A375 (cell line): Measurements from ENCODE around the gene LTK. TPM values are rescaled to one million over a fixed set of nuclear protein-coding genes. Genes with fewer than 3 reads are reported as not detected.

ENCODE experiments used
- total RNA-seq: library from RNA; depleted of rRNA; stranded (reverse); fragments of >200 nt; shearing (Covaris generic); gene quantifications from 2 replicates; pipeline ENCODE4 v1.2.3, GENCODE V29; 2014; rRNA removed

The LTK gene
- total RNA-seq = 0.08 and 0.13 TPM in 2 replicates

GRCh38 chr15:41513506-41514227 is at the start of gene LTK:
LTK (minus strand) TSS chr15:41513827; CDS start chr15:41513709, 118 bp downstream.

GRCh38 chr15:41558400-41559238 is 45.0 kb upstream of the LTK start, which contains the start of gene TYRO3:
TYRO3 (plus strand) TSS chr15:41559212; CDS start chr15:41559258, 46 bp downstream.

GRCh38 chr15:41493205-41493901 is 20.3 kb downstream of the LTK start, which contains the start of gene ITPKA:
ITPKA (plus strand) TSS chr15:41493874; CDS start chr15:41493928, 54 bp downstream.

Other genes with a start within 250 kb of the LTK start
- 14.0 and 19.5 TPM in 2 replicates for gene OIP5, start 181.2 kb downstream of the LTK start, total RNA-seq
- gene NUSAP1, start 180.9 kb downstream of the LTK start, total RNA-seq = 126 and 131 TPM in 2 replicates
- 38.1 and 39.1 TPM in 2 replicates for gene NDUFAF1, start 111.3 kb downstream of the LTK start, total RNA-seq
- gene RTF1, start 96.7 kb downstream of the LTK start, total RNA-seq = 18.8 and 26.3 TPM in 2 replicates
- 1.8 and 1.9 TPM in 2 replicates for gene ITPKA, start 20.0 kb downstream of the LTK start, total RNA-seq
- gene RPAP1, start 30.4 kb upstream of the LTK start, total RNA-seq = 48.3 and 50.7 TPM in 2 replicates
- 10.8 and 11.8 TPM in 2 replicates for gene TYRO3, start 45.4 kb upstream of the LTK start, total RNA-seq
- 14.1 and 21.2 TPM in 2 replicates for gene MGA, start 146.6 kb upstream of the LTK start, total RNA-seq